Frontal cortex (tissue), 4 donors: ENCODE data around the gene CNPY3. TPM values are rescaled to one million over a fixed set of nuclear protein-coding genes. Genes with fewer than 3 reads are reported as not detected.
"Not testable (repeated sequence)": the region's sequence is repeated elsewhere in the genome, so short reads cannot be mapped to it uniquely, and the experiment has no call there.

Experiments
- DNase-seq, 2 donors: peaks; one replicate each; pipeline ENCODE4 v3.0.0; 2012; ENCODE audit warnings: low spot score in 2 of 2
- FAIRE-seq: peaks from 2 replicates; lab custom pipeline; 2012; peaks lifted over from hg19 to GRCh38; lab: Jason Lieb, UNC
- total RNA-seq: library from RNA; depleted of rRNA; stranded (reverse); fragments of >200 nt; gene quantifications from one replicate; pipeline ENCODE4 v1.2.3, GENCODE V29; 2014
- donor health status: control.
- donor health status: control.
- donor health status: control.

The CNPY3 gene
- total RNA-seq, 1 donor from 2014 or later, result 14.7 TPM

- DNase-seq, result no peak
- no peak for FAIRE-seq
Observed at GRCh38 chr6:42947950-42948349, 18.7 kb downstream of the CNPY3 start.

- DNase-seq, result no peak
- FAIRE-seq, result no peak
Observed at GRCh38 chr6:42952389-42952788, 23.1 kb downstream of the CNPY3 start.

- FAIRE-seq, DNase-seq: not testable (repeated sequence)
Observed at GRCh38 chr6:42954405-42954804, 25.1 kb downstream of the CNPY3 start.

DNA sequence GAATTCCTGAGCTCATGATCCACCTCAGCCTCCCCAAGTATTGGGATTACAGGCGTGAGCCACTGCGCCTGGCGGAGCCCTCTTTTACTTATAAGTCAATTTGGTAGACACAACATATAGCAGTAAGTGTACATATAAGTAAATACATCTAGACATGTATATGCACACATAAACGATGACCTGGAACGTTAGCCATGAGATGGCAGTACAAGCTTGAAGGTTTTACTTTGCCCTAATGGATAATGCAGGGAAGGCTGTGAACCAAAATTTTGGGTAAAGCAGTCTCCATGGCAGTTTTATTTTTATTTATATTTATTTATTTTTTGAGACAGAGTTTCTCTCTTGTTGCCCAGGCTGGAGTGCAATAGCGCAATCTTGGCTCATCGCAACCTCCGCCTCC, 28.8 kb downstream of the CNPY3 start:
- no peak for FAIRE-seq

DNA sequence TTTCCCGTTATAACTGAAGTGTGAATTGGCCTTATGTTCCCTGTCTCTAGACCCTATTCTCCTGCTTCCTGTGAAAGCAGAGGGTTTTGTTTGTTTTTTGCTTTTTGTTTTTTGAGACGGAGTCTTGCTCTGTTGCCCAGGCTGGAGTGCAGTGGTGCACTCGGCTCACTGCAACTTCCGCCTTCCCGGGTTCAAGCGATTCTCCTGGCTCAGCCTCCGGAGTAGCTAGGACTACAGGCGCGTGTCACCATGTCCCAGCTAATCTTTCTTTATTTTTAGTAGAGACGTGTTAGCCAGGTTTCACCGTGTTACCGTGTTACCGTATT, 30.6 kb downstream of the CNPY3 start:
- FAIRE-seq (no peak), DNase-seq (no peak)

More for the DNA sequence above, 28.8 kb downstream of the CNPY3 start:
- no peak for DNase-seq

DNA sequence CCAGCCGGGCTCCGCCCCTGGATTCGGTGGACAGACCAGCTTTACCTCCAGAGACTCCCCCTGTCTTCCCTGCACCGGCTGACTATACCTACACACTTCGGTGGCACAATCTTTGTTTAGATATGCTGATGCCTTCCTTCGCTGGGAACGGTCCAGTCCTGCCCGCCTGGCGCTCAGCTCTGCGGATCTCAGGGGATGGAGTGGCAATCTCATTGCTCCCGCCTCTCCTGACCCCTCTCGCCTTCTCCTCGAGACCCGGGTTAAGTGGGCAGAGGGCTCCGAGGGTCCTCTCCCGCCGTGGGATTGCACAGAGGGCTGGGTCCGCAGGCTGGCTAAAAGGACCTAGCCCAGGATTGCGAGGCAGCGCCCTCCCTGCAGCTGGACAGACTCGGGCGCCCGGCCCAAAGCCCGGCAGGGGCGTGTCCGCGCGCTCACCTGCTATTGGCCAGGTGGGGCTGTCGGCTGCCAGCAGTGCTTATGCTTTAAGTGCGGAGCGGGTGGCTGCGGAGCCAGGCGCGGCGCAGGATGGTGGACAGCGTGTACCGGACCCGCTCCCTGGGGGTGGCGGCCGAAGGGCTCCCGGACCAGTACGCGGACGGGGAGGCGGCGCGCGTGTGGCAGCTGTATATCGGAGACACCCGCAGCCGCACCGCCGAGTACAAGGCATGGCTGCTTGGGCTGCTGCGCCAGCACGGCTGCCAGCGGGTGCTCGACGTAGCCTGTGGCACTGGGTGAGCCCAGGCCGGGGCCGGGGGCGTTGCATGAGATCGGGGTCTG, 31.2 kb downstream of the CNPY3 start, which contains the start of gene GNMT:
GNMT (plus strand) TSS at position 512 of the 777 bp plus-strand sequence; CDS start at position 526, 14 bp downstream.
- peak in 1 of 2 donors; percentile 56 for DNase-seq
- FAIRE-seq, result no peak

DNA sequence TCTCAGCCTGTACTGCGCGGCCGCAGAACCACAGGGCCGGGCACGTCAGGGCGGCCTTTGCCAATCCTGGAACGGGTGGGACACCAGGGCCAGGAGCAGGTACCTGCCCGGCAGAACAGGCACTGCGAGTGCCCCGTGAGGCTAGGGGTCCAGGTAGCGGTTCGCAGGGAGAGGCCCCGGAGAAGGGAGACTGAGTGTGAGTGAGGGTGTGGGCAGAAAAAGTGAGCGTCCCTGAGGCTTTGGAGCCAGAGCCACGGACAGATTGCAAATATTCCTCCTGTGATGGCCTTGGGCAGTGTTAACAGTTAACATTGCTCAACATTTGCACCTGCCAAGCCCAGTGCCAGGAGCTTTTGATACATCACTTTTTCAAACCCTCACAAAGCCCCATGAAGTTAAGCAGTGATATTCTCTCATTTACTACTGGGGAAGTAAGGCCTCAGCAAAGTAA, 31.8 kb downstream of the CNPY3 start:
- FAIRE-seq (no peak), DNase-seq (no peak)

GRCh38 chr6:42962096-42962495, 32.8 kb downstream of the CNPY3 start:
- DNase-seq, result no peak
- FAIRE-seq, result no peak

- no peak for DNase-seq
- FAIRE-seq, result no peak
Observed at GRCh38 chr6:42962502-42963178, 33.4 kb downstream of the CNPY3 start.

DNA sequence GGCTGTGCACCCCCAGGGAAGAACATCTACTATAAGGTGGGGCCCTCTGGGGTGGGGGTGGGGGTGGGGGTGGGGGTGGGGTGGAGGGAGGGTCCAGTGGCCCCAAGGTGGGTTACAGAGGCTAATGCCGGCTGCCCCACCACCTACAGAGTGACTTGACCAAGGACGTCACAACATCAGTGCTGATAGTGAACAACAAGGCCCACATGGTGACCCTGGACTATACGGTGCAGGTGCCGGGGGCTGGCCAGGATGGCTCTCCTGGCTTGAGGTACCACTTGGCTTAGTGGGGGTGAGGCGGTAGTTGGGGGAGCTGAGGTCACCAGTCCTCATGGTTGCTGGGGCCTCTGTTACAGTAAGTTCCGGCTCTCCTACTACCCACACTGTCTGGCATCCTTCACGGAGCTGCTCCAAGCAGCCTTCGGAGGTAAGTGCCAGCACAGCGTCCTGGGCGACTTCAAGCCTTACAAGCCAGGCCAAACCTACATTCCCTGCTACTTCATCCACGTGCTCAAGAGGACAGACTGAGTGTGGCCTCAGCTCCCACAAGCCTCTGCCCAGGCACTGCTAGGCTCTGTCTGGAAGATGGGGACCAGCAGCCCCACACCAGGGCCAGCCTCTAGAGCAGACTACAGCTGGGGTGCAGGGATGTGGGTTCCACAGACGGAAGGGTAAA, 34.0 kb downstream of the CNPY3 start:
- FAIRE-seq (no peak), DNase-seq (no peak)

- DNase-seq (no peak), FAIRE-seq (no peak)
Observed at GRCh38 chr6:42963855-42964605, 34.8 kb downstream of the CNPY3 start.

DNA sequence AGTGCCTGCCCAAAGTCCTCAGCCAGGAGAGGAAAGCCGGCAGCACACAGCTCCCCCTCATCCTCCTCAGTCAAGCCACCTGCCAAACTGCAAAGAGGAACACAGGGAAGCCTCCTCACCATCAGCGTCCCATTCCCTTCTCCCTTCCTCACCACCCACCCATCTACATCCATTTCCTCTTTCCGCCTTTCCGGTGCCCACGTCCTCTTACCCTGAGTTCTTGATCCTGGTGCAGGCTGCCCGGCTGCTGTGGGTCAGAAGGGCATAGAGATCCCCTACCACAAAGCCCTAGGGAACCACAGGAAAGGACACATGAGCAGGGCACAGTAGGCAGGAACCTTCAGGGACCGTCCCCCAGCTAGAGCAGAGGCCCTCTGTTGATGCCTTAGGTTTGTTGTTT, 37.3 kb downstream of the CNPY3 start:
- FAIRE-seq (no peak), DNase-seq (no peak)

GRCh38 chr6:42967228-42967627, 37.9 kb downstream of the CNPY3 start:
- FAIRE-seq (no peak), DNase-seq (no peak)

GRCh38 chr6:42968126-42968701, 38.9 kb downstream of the CNPY3 start:
- no peak for DNase-seq
- no peak for FAIRE-seq

DNA sequence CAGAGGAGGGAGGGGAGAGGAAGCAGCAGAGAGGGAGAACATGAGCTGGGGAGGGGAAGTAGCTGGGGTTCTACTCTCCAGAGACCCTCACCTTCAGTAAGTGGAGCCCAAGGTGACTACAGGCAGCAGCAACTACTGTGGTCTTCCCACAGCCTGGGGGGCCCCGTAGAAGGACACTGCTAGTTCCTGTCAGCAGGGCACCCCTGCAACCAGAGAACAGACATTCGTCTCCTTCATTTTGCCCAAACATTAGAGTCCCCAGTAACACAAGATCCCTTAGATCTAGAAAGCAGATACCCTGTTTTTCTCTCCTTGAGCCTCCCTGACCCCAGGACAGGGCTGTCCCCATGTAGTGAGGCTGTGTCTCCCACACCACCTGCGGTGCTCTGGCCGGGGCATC, 39.5 kb downstream of the CNPY3 start:
- FAIRE-seq, result no peak
- no peak for DNase-seq

DNA sequence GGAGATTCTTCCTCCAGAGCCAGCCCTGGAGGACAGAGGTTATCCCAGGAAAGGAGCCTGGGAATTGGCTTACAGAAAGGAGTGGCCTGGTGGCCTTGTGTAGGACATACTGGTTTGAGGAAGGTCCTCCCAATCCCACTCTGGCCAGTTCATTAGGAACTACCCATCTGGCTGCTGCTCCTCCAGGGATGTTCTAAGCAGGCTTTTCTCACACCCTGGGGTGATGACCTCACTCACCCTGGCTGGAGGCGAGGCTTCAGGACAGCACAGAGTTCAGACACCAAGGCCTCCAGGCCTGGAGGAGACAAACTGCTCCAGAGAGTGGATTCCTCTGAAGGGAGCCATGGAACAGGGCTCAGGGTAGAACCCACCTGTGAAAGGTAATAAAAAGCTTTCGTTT, 40.2 kb downstream of the CNPY3 start:
- DNase-seq (no peak), FAIRE-seq (no peak)

- FAIRE-seq (no peak), DNase-seq (no peak)
Observed at GRCh38 chr6:42969934-42970333, 40.7 kb downstream of the CNPY3 start.

- FAIRE-seq, result no peak
- no peak for DNase-seq
Observed at GRCh38 chr6:42970871-42971612, 41.8 kb downstream of the CNPY3 start.

- no peak for DNase-seq
- FAIRE-seq, result no peak
Observed at GRCh38 chr6:42971746-42972327, 42.6 kb downstream of the CNPY3 start.
